ENCODE results near the gene OSBPL9.
"Not testable (repeated sequence)": the region's sequence is repeated elsewhere in the genome, so short reads cannot be mapped to it uniquely, and the experiment has no call there.

- not testable (repeated sequence) for TF ChIP-seq CTCF (IDR thresholded peaks at IDR 0.05; ENCODE audit: insufficient read depth, low read length); REST (IDR thresholded peaks at IDR 0.05; ENCODE audit: insufficient replicate concordance, low read depth)
These were observed 6.8 kb upstream of the OSBPL9 start for GRCh38 chr1:51610104-51610503.
